Uterus (tissue), 4 donors: ENCODE data around the gene PTBP3. TPM values are rescaled to one million over a fixed set of nuclear protein-coding genes. Genes with fewer than 3 reads are reported as not detected.

Experiments used
- DNase-seq, 2 donors: peaks; one replicate each; pipeline ENCODE4 v3.0.0-alpha.2; 2019 to 2020
- H3K27ac ChIP-seq, 2 donors: fragments of 200-600 bp; sonication (generic); 1 replicate in 1 of 2; 2 replicates in 1 of 2; pipeline ENCODE4 v1.5.1; 2016 to 2018
- H3K27me3 ChIP-seq, 2 donors: fragments of 200-600 bp; sonication (generic); one replicate each; pipeline ENCODE4 v1.5.1; 2018 to 2019; ENCODE audit warnings: control low read depth in 1 of 2
- H3K36me3 ChIP-seq, 2 donors: fragments of 200-600 bp; sonication (generic); one replicate each; pipeline ENCODE4 v1.5.1; 2019; ENCODE audit warnings: control low read depth in 1 of 2
- H3K4me1 ChIP-seq, 2 donors: fragments of 200-600 bp; sonication (generic); one replicate each; pipeline ENCODE4 v1.5.1; 2018 to 2019; ENCODE audit warnings: control low read depth in 1 of 2
- H3K4me3 ChIP-seq, 2 donors: fragments of 200-600 bp; sonication (generic); 1 replicate in 1 of 2; 2 replicates in 1 of 2; pipeline ENCODE4 v1.5.1; 2018 to 2019; ENCODE audit warnings: mild to moderate bottlenecking in 1 of 2
- H3K9me3 ChIP-seq, 2 donors: fragments of 200-600 bp; sonication (generic); one replicate each; pipeline ENCODE4 v1.5.1; 2019; ENCODE audit warnings: control low read depth in 1 of 2
- POLR2A ChIP-seq, 2 donors: fragments of 450-650 bp; IDR thresholded peaks; one replicate each; pipeline ENCODE4 v1.6.1; 2016; ENCODE audit warnings: antibody characterized with exemption in 2 of 2, mild to moderate bottlenecking in 1 of 2, moderate library complexity in 1 of 2
- intact Hi-C: fragments of 100-400 bp; cut with DNase I; formaldehyde crosslinking; loops from one replicate; pipeline ENCODE4 v1.15.1; 2023; ENCODE audit warnings: low total_unique reads
- total RNA-seq, 4 donors: library from RNA; depleted of rRNA in 3 of 4; stranded (reverse); fragments of >200 nt in 3 of 4; gene quantifications; one replicate each; pipeline versions ENCODE4 v1.1.0 to v1.2.4, GENCODE V29; 2014 to 2023
- TF ChIP-seq, protein P1 (sequence below), 4 experiments: fragments of 200-600 bp in 2 of 4; fragments of 450-650 bp in 2 of 4; sonication (generic) in 2 of 4; IDR thresholded peaks; one replicate each; pipeline ENCODE4 v1.5.1; 2016 to 2019; ENCODE audit warnings: antibody characterized with exemption in 4 of 4, mild to moderate bottlenecking in 2 of 4, moderate library complexity in 1 of 4
- donor health status: DM: yes; HTN: yes; CAD: no.

The PTBP3 gene
- total RNA-seq, 4 donors from 2014 or later = 25.0 to 64.6 (median 36.2) TPM

DNA sequence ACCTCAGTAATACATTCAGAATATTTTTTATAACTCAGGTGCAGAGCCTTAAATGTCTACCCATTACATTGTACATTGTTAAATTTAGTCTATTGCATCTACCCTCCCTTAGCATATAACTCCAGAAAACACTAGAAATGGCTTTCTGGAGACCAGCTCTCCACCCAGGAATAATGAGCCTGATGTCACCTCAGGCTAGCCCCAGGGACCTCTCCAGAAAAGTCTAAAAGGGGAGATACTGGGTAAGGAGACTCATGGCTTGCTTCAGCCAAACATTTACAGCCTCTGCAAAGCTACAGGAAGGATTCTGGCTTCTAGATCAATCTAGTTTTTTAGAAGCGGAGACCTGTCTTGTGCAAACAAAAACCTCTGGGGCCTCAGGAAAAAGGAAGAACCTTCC lies 144.5 kb downstream of the PTBP3 start:
- no peaks in the 10 kb centered on the region for H3K9me3 ChIP-seq
- TF ChIP-seq POLR2A (IDR thresholded peaks at IDR 0.05) = no peak
- TF ChIP-seq, protein P1, sequence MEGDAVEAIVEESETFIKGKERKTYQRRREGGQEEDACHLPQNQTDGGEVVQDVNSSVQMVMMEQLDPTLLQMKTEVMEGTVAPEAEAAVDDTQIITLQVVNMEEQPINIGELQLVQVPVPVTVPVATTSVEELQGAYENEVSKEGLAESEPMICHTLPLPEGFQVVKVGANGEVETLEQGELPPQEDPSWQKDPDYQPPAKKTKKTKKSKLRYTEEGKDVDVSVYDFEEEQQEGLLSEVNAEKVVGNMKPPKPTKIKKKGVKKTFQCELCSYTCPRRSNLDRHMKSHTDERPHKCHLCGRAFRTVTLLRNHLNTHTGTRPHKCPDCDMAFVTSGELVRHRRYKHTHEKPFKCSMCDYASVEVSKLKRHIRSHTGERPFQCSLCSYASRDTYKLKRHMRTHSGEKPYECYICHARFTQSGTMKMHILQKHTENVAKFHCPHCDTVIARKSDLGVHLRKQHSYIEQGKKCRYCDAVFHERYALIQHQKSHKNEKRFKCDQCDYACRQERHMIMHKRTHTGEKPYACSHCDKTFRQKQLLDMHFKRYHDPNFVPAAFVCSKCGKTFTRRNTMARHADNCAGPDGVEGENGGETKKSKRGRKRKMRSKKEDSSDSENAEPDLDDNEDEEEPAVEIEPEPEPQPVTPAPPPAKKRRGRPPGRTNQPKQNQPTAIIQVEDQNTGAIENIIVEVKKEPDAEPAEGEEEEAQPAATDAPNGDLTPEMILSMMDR (IDR thresholded peaks at IDR 0.05) = no peak
- H3K4me3 ChIP-seq = no peak overlapping the region
- DNase-seq = no peak
- no peaks in the 10 kb centered on the region for H3K27me3 ChIP-seq
- no peak overlapping the region for H3K27ac ChIP-seq
- intact Hi-C loops = no loop called here
- H3K4me1 ChIP-seq = no peaks in the 10 kb centered on the region
- no peaks in the 10 kb centered on the region for H3K36me3 ChIP-seq

DNA sequence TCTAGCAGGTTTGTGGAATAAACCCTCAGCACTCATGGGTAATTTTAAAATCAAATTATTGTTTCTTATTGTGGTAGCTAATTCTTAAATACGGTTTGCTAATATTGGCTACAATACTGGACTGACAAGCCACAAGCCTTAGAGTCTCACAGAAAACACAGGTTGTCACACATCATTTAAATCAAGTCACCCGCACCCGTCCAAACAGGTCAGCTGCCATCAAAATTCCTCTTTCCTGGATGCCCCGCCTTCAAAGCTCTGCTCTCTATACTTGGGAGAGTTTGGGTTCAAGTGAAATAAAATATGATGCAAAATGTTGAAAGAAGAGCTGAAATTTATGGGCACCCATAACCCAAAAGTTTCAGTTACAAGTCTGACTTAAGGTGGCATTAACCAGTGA lies 146.0 kb downstream of the PTBP3 start:
- Histone ChIP-seq H3K9me3 (no peaks in the 10 kb centered on the region), H3K27ac (no peak overlapping the region), H3K4me1 (no peaks in the 10 kb centered on the region), H3K27me3 (no peaks in the 10 kb centered on the region), H3K4me3 (no peak overlapping the region), H3K36me3 (no peaks in the 10 kb centered on the region)
- TF ChIP-seq, protein P1 (IDR thresholded peaks at IDR 0.05) = no peak
- TF ChIP-seq POLR2A (IDR thresholded peaks at IDR 0.05) = no peak
- intact Hi-C loops = no loop called here
- no peak for DNase-seq

DNA sequence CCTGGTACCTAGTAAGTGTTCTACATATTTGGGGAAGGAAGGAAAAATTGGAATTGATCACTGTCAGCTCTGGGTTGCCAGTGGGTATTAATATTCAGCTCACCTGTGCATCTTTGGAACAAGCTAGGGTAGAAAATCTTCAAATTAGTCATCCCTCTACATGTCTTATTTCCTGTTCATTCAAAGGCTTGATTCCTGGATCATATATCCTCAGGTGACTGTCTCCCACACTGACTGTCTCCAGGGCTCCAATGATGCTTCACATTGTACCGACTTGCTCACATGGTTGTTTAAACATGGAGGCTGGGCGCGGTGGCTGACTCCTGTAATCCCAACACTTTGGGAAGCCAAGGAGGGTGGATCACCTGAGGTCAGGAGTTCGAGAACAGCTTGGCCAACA lies 146.7 kb downstream of the PTBP3 start:
- Histone ChIP-seq H3K4me3 (no peak overlapping the region), H3K9me3 (no peaks in the 10 kb centered on the region), H3K36me3 (no peaks in the 10 kb centered on the region), H3K27ac (no peak overlapping the region), H3K27me3 (no peaks in the 10 kb centered on the region), H3K4me1 (no peaks in the 10 kb centered on the region)
- TF ChIP-seq, protein P1 (IDR thresholded peaks at IDR 0.05) = no peak
- TF ChIP-seq POLR2A (IDR thresholded peaks at IDR 0.05) = no peak
- DNase-seq = no peak
- intact Hi-C loops = no loop called here

DNA sequence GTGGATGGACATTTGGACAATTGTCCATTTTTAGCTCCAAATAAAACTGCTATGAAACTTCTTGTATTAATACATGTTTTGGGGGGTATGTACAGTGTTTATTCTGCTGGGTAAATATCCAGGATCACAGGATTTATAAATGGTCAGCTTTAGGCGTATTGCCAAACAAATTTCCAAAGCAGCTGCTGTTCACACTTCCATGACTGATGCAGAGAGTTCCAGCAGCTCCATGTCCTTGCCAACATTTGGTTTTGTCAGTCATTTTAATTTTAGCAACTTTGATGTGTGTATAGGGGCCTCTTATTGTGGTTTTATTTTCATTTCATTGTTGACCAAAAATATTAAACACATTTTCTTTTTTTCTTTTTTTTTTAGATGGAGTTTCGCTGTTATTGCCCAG lies 148.5 kb downstream of the PTBP3 start:
- Histone ChIP-seq H3K27me3 (no peaks in the 10 kb centered on the region), H3K27ac (no peak overlapping the region), H3K4me3 (no peak overlapping the region), H3K4me1 (peaks cover 0 to 6% of the 10 kb centered on the region in 2 donors), H3K36me3 (no peaks in the 10 kb centered on the region), H3K9me3 (no peaks in the 10 kb centered on the region)
- intact Hi-C loops = no loop called here
- TF ChIP-seq POLR2A (IDR thresholded peaks at IDR 0.05) = no peak
- no peak for DNase-seq

DNA sequence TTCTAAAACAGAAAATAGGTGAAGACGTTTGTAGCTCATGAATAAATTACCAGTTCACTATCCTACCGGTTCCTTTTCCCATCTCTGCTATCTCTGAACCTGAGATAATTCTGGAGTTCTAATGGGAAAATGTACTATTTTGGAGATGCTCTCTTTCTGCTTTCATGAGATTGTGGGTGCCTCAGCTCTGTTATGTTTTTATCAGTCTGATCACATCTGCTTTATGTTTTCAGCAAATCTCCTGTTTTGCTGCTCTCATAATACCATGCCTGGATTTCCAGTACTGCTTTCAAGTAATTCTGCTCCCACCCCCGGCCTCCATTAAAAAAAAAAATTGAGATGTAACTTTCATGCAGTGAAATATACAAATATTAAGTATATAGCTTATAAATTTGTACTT lies 149.2 kb downstream of the PTBP3 start:
- intact Hi-C loops = no loop called here
- peaks cover 0 to 7% of the 10 kb centered on the region in 2 donors for H3K4me1 ChIP-seq
- no peaks in the 10 kb centered on the region for H3K36me3 ChIP-seq
- no peaks in the 10 kb centered on the region for H3K27me3 ChIP-seq
- H3K4me3 ChIP-seq = no peak overlapping the region
- TF ChIP-seq, protein P1 (IDR thresholded peaks at IDR 0.05) = no peak
- no peak for TF ChIP-seq POLR2A (IDR thresholded peaks at IDR 0.05)
- no peaks in the 10 kb centered on the region for H3K9me3 ChIP-seq
- no peak overlapping the region for H3K27ac ChIP-seq
- no peak for DNase-seq

DNA sequence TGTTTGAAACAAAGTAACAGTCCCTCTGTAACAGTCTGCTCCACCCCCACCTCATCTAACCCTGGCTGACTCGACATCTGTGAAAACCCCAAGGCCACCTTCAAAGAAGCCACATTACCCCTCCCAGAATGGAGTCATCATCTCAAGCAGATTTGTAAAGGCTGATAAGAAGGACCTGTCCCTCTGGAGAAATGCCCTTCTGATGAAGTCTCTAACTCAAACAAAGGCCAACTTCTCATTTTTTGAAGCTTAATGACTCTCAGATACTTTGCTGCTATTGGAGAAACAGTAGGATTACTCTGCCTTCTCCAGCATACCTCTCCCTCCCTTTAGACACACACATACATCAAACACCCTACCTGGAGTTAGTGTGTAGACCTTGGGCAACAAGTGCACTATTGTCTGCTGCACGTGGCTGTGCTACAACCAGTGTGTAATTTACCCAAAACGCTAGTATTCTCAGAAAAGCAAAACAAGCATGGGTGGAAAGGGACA lies 153.0 kb downstream of the PTBP3 start:
- Histone ChIP-seq H3K27me3 (no peaks in the 10 kb centered on the region), H3K4me3 (no peak overlapping the region), H3K4me1 (peaks cover 0 to 7% of the 10 kb centered on the region in 2 donors), H3K9me3 (no peaks in the 10 kb centered on the region), H3K27ac (no peak overlapping the region), H3K36me3 (no peaks in the 10 kb centered on the region)
- no peak for DNase-seq
- intact Hi-C loops = no loop called here
- TF ChIP-seq, protein P1 (IDR thresholded peaks at IDR 0.05) = no peak
- no peak for TF ChIP-seq POLR2A (IDR thresholded peaks at IDR 0.05)
